Fibroblast of lung (primary cell): ENCODE results near the gene ME1. TPM values are rescaled to one million over a fixed set of nuclear protein-coding genes. Genes with fewer than 3 reads are reported as not detected.

Source experiments
- DNase-seq, 2 donors: peaks; one replicate each; pipeline versions ENCODE4 v3.0.0 to v3.0.0-alpha.2; 2010; ENCODE audit warnings: low read depth in 2 of 2
- H2AFZ ChIP-seq: 2 replicates; pipeline ENCODE4 v1.5.1; 2012; ENCODE audit warnings: low read length, control low read depth, inconsistent platforms
- H3K27ac ChIP-seq: 2 replicates; pipeline ENCODE4 v1.5.1; 2011; ENCODE audit warnings: low read length, control low read depth; ENCODE audit not compliant: insufficient read depth
- H3K27me3 ChIP-seq: 2 replicates; pipeline ENCODE4 v1.5.1; 2011; ENCODE audit warnings: mild to moderate bottlenecking, low read length; ENCODE audit not compliant: control insufficient read depth, insufficient read depth
- H3K36me3 ChIP-seq: 2 replicates; pipeline ENCODE4 v1.5.1; 2011; ENCODE audit warnings: low read length; ENCODE audit not compliant: control insufficient read depth, insufficient read depth
- H3K4me1 ChIP-seq: 2 replicates; pipeline ENCODE4 v1.5.1; 2011; ENCODE audit warnings: low read length; ENCODE audit not compliant: control insufficient read depth, insufficient read depth; ENCODE audit errors: extremely low read depth
- H3K4me2 ChIP-seq: 2 replicates; pipeline ENCODE4 v1.5.1; 2011; ENCODE audit warnings: low read length, control low read depth; ENCODE audit not compliant: insufficient read depth; ENCODE audit errors: extremely low read depth
- H3K4me3 ChIP-seq, 4 experiments: fragments of 200-600 bp in 1 of 4; sonication (generic) in 1 of 4; replicated peaks in 1 of 4; 2 replicates each; pipeline ENCODE4 v1.5.1; 2011 to 2016; ENCODE audit warnings: low read length in 4 of 4, low read depth in 3 of 4, mild to moderate bottlenecking in 3 of 4, control low read depth in 2 of 4, inconsistent platforms in 1 of 4, mixed read lengths in 1 of 4; ENCODE audit not compliant: insufficient read depth in 1 of 4; ENCODE audit errors: control extremely low read depth in 1 of 4
- H3K79me2 ChIP-seq: 2 replicates; pipeline ENCODE4 v1.5.1; 2012; ENCODE audit warnings: mild to moderate bottlenecking, low read length, inconsistent platforms; ENCODE audit not compliant: control insufficient read depth, insufficient read depth
- H3K9ac ChIP-seq: 2 replicates; pipeline ENCODE4 v1.5.1; 2011; ENCODE audit warnings: mild to moderate bottlenecking, low read length, control low read depth; ENCODE audit not compliant: insufficient read depth
- H3K9me3 ChIP-seq: 2 replicates; pipeline ENCODE4 v1.5.1; 2012; ENCODE audit warnings: low read depth, low read length; ENCODE audit not compliant: control insufficient read depth, insufficient read depth
- H4K20me1 ChIP-seq: 2 replicates; pipeline ENCODE4 v1.5.1; 2011; ENCODE audit warnings: low read length; ENCODE audit not compliant: control insufficient read depth, insufficient read depth; ENCODE audit errors: extremely low read depth
- CTCF ChIP-seq, 2 donors: IDR thresholded peaks in 1 of 2; conservative IDR thresholded peaks in 1 of 2; 1 replicate in 1 of 2; 2 replicates in 1 of 2; pipeline ENCODE4 v1.5.1; 2011 to 2012; ENCODE audit warnings: low read length in 2 of 2, control low read depth in 1 of 2, inconsistent platforms in 1 of 2, low read depth in 1 of 2, mild to moderate bottlenecking in 1 of 2
- EZH2 ChIP-seq: IDR thresholded peaks from 2 replicates; pipeline ENCODE4 v1.5.1; 2012; ENCODE audit warnings: low read length, control low read depth, mild to moderate bottlenecking; ENCODE audit errors: missing control alignments
- polyA plus RNA-seq, 2 donors: library from polyadenylated mRNA; depleted of rRNA in 1 of 2; stranded (reverse) in 1 of 2; unstranded in 1 of 2; fragments of >200 nt; gene quantifications; 2 replicates each; pipeline ENCODE4 v1.2.1, GENCODE V29; 2011 to 2012; ENCODE audit warnings: missing spikeins in 1 of 2
- total RNA-seq: library from RNA; depleted of rRNA; stranded (reverse); fragments of >200 nt; gene quantifications from 2 replicates; pipeline ENCODE4 v1.2.1, GENCODE V29; 2014

ME1 gene
- total and polyA plus RNA-seq, 2 donors (not counting 1 experiment from before 2014, with no cell fraction given): 35.8 to 44.3 TPM

DNA sequence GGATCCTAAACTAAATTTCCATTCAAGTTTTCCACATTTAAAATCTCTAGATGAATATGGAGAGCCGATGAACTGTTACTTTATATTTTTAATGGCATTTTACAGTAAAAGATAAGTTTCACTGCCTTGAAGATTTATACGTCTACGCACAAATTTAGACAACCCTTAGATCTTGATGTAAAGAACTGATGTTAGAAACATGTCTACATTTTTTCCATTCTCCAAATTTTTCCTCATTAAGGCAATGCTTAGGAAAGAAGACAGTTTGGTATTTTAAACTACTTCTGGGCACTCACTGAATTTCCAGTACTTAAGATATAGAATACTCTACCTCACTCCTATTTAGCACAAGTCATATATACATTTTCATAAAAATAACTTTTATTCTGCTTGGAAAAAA lies 45.4 kb downstream of the ME1 start:
- no peaks in the 10 kb centered on the region for H3K27me3 ChIP-seq

DNA sequence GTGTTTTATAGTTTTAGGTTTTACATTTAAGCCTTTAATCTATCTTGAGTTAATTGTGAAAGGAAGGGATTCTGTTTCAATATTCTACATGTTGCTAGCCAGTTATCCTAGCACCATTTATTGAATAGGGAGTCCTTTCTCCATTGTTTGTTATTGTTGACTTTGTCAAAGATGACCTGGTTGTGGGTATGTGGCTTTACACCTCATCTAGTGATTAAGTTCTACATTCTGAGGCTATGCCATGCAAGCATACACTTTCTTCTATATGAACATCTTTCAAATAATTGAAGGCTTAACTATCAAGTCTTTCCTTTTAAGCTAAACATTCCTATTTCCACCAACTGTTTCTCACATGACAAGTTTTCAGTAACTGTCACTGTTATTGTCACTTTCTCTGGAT lies 46.1 kb downstream of the ME1 start:
- TF ChIP-seq EZH2 (no peak), CTCF (conservative IDR thresholded peaks at IDR 0.05 in 1 of 2, IDR thresholded peaks at IDR 0.05 in 1 of 2; ENCODE audit: low read depth in 1 of 2, low read length in 2 of 2) (no peak)
- H2AFZ ChIP-seq: no peak overlapping the region

More for the DNA sequence above, 45.4 kb downstream of the ME1 start:
- DNase-seq: no peak
- no peaks in the 10 kb centered on the region for H4K20me1 ChIP-seq
- H3K4me2 ChIP-seq: no peak overlapping the region
- H3K9ac ChIP-seq: no peak overlapping the region
- H3K36me3 ChIP-seq: no peaks in the 10 kb centered on the region
- H3K9me3 ChIP-seq: no peaks in the 10 kb centered on the region
- peaks cover 5% of the 10 kb centered on the region for H3K4me1 ChIP-seq
- no peak overlapping the region for H3K4me3 ChIP-seq
- H3K79me2 ChIP-seq: no peaks in the 10 kb centered on the region
- no peak overlapping the region for H2AFZ ChIP-seq
- TF ChIP-seq CTCF (conservative IDR thresholded peaks at IDR 0.05 in 1 of 2, IDR thresholded peaks at IDR 0.05 in 1 of 2; ENCODE audit: low read depth in 1 of 2, low read length in 2 of 2) (no peak), EZH2 (no peak)
- no peak overlapping the region for H3K27ac ChIP-seq

GRCh38 chr6:83381949-83382348 lies 48.9 kb downstream of the ME1 start:
- Histone ChIP-seq H3K27ac (no peak overlapping the region), H3K27me3 (no peaks in the 10 kb centered on the region), H2AFZ (no peak overlapping the region), H3K4me2 (no peak overlapping the region), H3K9ac (no peak overlapping the region), H4K20me1 (no peaks in the 10 kb centered on the region), H3K36me3 (no peaks in the 10 kb centered on the region), H3K9me3 (no peaks in the 10 kb centered on the region), H3K4me3 (no peak overlapping the region), H3K4me1 (peaks cover 17% of the 10 kb centered on the region), H3K79me2 (no peaks in the 10 kb centered on the region)
- DNase-seq: no peak
- TF ChIP-seq EZH2 (no peak), CTCF (conservative IDR thresholded peaks at IDR 0.05 in 1 of 2, IDR thresholded peaks at IDR 0.05 in 1 of 2; ENCODE audit: low read depth in 1 of 2, low read length in 2 of 2) (no peak)

More for the DNA sequence above, 46.1 kb downstream of the ME1 start:
- no peak overlapping the region for H3K9ac ChIP-seq
- H3K9me3 ChIP-seq: no peaks in the 10 kb centered on the region
- no peaks in the 10 kb centered on the region for H3K27me3 ChIP-seq
- H3K4me3 ChIP-seq: no peak overlapping the region
- no peak for DNase-seq
- no peak overlapping the region for H3K4me2 ChIP-seq
- no peaks in the 10 kb centered on the region for H4K20me1 ChIP-seq
- H3K4me1 ChIP-seq: peaks cover 9% of the 10 kb centered on the region
- no peaks in the 10 kb centered on the region for H3K79me2 ChIP-seq
- no peaks in the 10 kb centered on the region for H3K36me3 ChIP-seq
- no peak overlapping the region for H3K27ac ChIP-seq
